Muscle of leg (tissue), 11 donors: ENCODE results near the gene KCNMA1. TPM values are rescaled to one million over a fixed set of nuclear protein-coding genes. Genes with fewer than 3 reads are reported as not detected.

Source experiments
- DNase-seq: peaks from one replicate; pipeline ENCODE4 v3.0.0; 2013
- H3K27ac ChIP-seq: one replicate; pipeline ENCODE4 v1.5.1; 2013; ENCODE audit warnings: mild to moderate bottlenecking, low read length, control low read depth
- H3K27me3 ChIP-seq: one replicate; pipeline ENCODE4 v1.6.1; 2013; ENCODE audit warnings: low read length; ENCODE audit not compliant: control insufficient read depth, insufficient read depth
- H3K36me3 ChIP-seq: one replicate; pipeline ENCODE4 v1.6.1; 2013; ENCODE audit warnings: low read length; ENCODE audit not compliant: control insufficient read depth, insufficient read depth
- H3K4me1 ChIP-seq: one replicate; pipeline ENCODE4 v1.6.1; 2013; ENCODE audit warnings: low read length; ENCODE audit not compliant: control insufficient read depth, insufficient read depth
- H3K4me3 ChIP-seq: one replicate; pipeline ENCODE4 v1.5.1; 2013; ENCODE audit warnings: low read length, control low read depth
- H3K9me3 ChIP-seq: replicated peaks from 2 replicates; pipeline ENCODE4 v1.6.1; 2013; ENCODE audit warnings: low read depth, low read length; ENCODE audit not compliant: control insufficient read depth
- WGBS: methylation state at CpG from one replicate; pipeline ENCODE4 v1.1.5; 2013; ENCODE audit warnings: missing lambda C conversion rate; ENCODE audit not compliant: insufficient coverage; 5-methylcytosine and 5-hydroxymethylcytosine counted together
- polyA plus RNA-seq, 8 donors: library from polyadenylated mRNA; unstranded; fragments of 120-200 nt; gene quantifications; one replicate each; pipeline versions ENCODE4 v1.2.1 to v1.2.3, GENCODE V29; 2013; ENCODE audit warnings: inconsistent platforms in 1 of 8, low replicate concordance in 1 of 8; ENCODE audit not compliant: insufficient read length in 8 of 8, insufficient read depth in 1 of 8
- total RNA-seq: library from RNA; stranded (reverse); fragments of 120-200 nt; gene quantifications from one replicate; pipeline ENCODE4 v1.2.4, GENCODE V29; 2013

Gene KCNMA1
- total and polyA plus RNA-seq, 9 donors: 12.7 to 23.3 (median 18.2) TPM

GRCh38 chr10:77032188-77032570, 605.4 kb downstream of the KCNMA1 start:
- WGBS: no CpG with 5 or more reads among the region's 1 CpG
- H3K4me3 ChIP-seq: no peak overlapping the region
- H3K36me3 ChIP-seq: no peaks in the 10 kb centered on the region
- DNase-seq: no peak
- H3K27ac ChIP-seq: no peak overlapping the region
- peaks cover 10% of the 10 kb centered on the region for H3K4me1 ChIP-seq
- H3K27me3 ChIP-seq: no peaks in the 10 kb centered on the region
- H3K9me3 ChIP-seq: no peaks in the 10 kb centered on the region

- Histone ChIP-seq H3K27me3 (no peaks in the 10 kb centered on the region), H3K9me3 (no peaks in the 10 kb centered on the region), H3K4me3 (no peak overlapping the region), H3K4me1 (peaks cover 10% of the 10 kb centered on the region), H3K36me3 (no peaks in the 10 kb centered on the region), H3K27ac (no peak overlapping the region)
- DNase-seq: no peak
- WGBS: no CpG with 5 or more reads among the region's 1 CpG
These were observed 605.9 kb downstream of the KCNMA1 start for GRCh38 chr10:77031531-77032187.

GRCh38 chr10:77030974-77031373, 606.6 kb downstream of the KCNMA1 start:
- 69% methylated on average over 2 of the region's 2 CpGs for WGBS
- Histone ChIP-seq H3K9me3 (no peaks in the 10 kb centered on the region), H3K27ac (no peak overlapping the region), H3K4me3 (no peak overlapping the region), H3K36me3 (no peaks in the 10 kb centered on the region), H3K27me3 (no peaks in the 10 kb centered on the region), H3K4me1 (peaks cover 10% of the 10 kb centered on the region)
- DNase-seq: no peak

DNA sequence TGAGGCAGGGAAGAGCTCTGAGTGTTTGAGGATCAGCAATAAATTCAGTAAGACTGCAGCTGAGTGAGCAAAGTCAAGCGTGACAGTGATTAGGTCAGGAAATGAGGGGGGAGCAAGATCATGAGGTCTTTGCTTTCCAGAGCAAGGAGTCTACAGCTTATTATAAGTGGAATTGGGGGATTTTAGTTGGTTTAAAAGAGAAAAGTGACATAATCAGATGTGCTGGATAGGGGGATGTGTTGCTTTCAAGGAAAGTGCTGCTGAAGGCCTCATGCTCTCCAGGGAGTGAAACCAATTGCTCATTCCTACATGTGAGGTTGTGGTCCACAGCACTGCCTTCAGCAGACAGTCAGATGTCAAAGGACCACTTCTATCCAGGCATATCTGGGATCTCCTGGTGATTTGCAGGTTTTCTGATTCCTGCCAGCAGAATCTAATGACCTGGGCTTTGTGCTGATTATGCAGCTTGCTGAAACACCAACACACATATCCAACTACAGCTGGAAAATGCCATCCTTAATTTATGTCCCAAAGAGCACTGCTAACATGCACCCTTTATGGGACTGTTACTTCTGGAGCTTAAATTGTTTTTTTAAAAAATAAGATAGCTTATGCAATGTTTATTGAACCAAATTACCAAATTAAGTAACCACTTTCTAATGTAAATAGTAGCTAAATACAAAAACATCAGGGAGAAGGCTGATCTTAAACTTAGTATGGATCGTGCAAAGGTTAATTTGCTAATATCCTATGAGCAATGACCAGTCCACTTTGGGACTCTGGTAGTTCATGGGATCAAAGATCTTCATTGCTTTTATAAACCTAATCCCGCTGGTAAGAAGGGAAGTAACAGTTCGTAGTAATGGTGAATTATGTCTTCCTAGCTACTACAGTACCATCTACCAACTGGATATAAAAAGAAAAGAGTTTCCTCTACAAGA, 607.6 kb downstream of the KCNMA1 start:
- Histone ChIP-seq H3K4me1 (peaks cover 9% of the 10 kb centered on the region), H3K36me3 (no peaks in the 10 kb centered on the region), H3K4me3 (no peak overlapping the region), H3K9me3 (no peaks in the 10 kb centered on the region), H3K27me3 (no peaks in the 10 kb centered on the region), H3K27ac (no peak overlapping the region)
- WGBS: 67% methylated on average over 1 of the region's 4 CpGs
- no peak for DNase-seq

- no peak for DNase-seq
- WGBS: 46% methylated on average over 6 of the region's 6 CpGs
- Histone ChIP-seq H3K36me3 (no peaks in the 10 kb centered on the region), H3K9me3 (no peaks in the 10 kb centered on the region), H3K27me3 (no peaks in the 10 kb centered on the region), H3K27ac (no peak overlapping the region), H3K4me3 (no peak overlapping the region), H3K4me1 (peaks cover 2% of the 10 kb centered on the region)
These were observed 609.6 kb downstream of the KCNMA1 start for GRCh38 chr10:77028042-77028441.

GRCh38 chr10:77027576-77027975, 610.0 kb downstream of the KCNMA1 start:
- H3K27me3 ChIP-seq: no peaks in the 10 kb centered on the region
- H3K9me3 ChIP-seq: no peaks in the 10 kb centered on the region
- no peaks in the 10 kb centered on the region for H3K4me1 ChIP-seq
- 71% methylated on average over 7 of the region's 9 CpGs for WGBS
- no peak for DNase-seq
- no peak overlapping the region for H3K4me3 ChIP-seq
- H3K27ac ChIP-seq: no peak overlapping the region
- H3K36me3 ChIP-seq: no peaks in the 10 kb centered on the region

DNA sequence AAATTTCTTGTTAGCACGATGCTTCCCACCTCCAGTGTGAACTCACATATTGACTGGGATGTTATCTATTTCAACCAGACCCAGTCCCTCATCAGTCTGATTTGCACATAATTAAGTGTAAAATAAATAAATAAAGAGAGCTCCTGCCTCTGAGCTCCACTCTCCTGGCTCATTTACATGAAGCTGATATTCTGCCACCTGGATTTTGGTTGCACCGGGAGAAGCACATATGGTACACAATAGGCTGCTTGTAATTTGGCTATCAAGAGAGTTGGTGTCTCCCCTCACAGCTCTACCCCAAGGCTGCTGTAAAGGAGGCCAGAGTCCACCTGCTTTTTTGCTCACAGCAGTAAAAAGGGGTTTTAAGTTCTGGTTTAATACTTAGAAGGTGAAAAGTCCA, 610.5 kb downstream of the KCNMA1 start:
- no peaks in the 10 kb centered on the region for H3K27me3 ChIP-seq
- no peak for DNase-seq
- H3K4me1 ChIP-seq: no peaks in the 10 kb centered on the region
- H3K9me3 ChIP-seq: no peaks in the 10 kb centered on the region
- no CpG with 5 or more reads among the region's 2 CpGs for WGBS
- no peak overlapping the region for H3K4me3 ChIP-seq
- no peak overlapping the region for H3K27ac ChIP-seq
- H3K36me3 ChIP-seq: no peaks in the 10 kb centered on the region

- 100% methylated on average over 1 of the region's 5 CpGs for WGBS
- Histone ChIP-seq H3K36me3 (no peaks in the 10 kb centered on the region), H3K4me1 (no peaks in the 10 kb centered on the region), H3K27me3 (no peaks in the 10 kb centered on the region), H3K4me3 (no peak overlapping the region), H3K27ac (no peak overlapping the region), H3K9me3 (no peaks in the 10 kb centered on the region)
- DNase-seq: no peak
These were observed 611.5 kb downstream of the KCNMA1 start for GRCh38 chr10:77026148-77026547.

GRCh38 chr10:77024461-77024860, 613.1 kb downstream of the KCNMA1 start:
- Histone ChIP-seq H3K27me3 (no peaks in the 10 kb centered on the region), H3K27ac (no peak overlapping the region), H3K36me3 (no peaks in the 10 kb centered on the region), H3K9me3 (no peaks in the 10 kb centered on the region), H3K4me1 (no peaks in the 10 kb centered on the region), H3K4me3 (no peak overlapping the region)
- no peak for DNase-seq

GRCh38 chr10:77023396-77023795, 614.2 kb downstream of the KCNMA1 start:
- no peaks in the 10 kb centered on the region for H3K36me3 ChIP-seq
- WGBS: no CpG with 5 or more reads among the region's 2 CpGs
- H3K9me3 ChIP-seq: no peaks in the 10 kb centered on the region
- H3K4me1 ChIP-seq: no peaks in the 10 kb centered on the region
- H3K4me3 ChIP-seq: no peak overlapping the region
- no peak overlapping the region for H3K27ac ChIP-seq
- H3K27me3 ChIP-seq: no peaks in the 10 kb centered on the region
- DNase-seq: no peak
